Thoracic aorta endothelial cell (primary cell): ENCODE data around the gene CDH24. TPM values are rescaled to one million over a fixed set of nuclear protein-coding genes. Genes with fewer than 3 reads are reported as not detected.

Experiments used
- total RNA-seq: library from RNA; depleted of rRNA; stranded (reverse); fragments of >200 nt; gene quantifications from 2 replicates; pipeline ENCODE4 v1.2.3, GENCODE V29; 2012

CDH24 gene, protein sequence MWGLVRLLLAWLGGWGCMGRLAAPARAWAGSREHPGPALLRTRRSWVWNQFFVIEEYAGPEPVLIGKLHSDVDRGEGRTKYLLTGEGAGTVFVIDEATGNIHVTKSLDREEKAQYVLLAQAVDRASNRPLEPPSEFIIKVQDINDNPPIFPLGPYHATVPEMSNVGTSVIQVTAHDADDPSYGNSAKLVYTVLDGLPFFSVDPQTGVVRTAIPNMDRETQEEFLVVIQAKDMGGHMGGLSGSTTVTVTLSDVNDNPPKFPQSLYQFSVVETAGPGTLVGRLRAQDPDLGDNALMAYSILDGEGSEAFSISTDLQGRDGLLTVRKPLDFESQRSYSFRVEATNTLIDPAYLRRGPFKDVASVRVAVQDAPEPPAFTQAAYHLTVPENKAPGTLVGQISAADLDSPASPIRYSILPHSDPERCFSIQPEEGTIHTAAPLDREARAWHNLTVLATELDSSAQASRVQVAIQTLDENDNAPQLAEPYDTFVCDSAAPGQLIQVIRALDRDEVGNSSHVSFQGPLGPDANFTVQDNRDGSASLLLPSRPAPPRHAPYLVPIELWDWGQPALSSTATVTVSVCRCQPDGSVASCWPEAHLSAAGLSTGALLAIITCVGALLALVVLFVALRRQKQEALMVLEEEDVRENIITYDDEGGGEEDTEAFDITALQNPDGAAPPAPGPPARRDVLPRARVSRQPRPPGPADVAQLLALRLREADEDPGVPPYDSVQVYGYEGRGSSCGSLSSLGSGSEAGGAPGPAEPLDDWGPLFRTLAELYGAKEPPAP
- 8.9 and 9.8 TPM in 2 replicates for total RNA-seq

DNA sequence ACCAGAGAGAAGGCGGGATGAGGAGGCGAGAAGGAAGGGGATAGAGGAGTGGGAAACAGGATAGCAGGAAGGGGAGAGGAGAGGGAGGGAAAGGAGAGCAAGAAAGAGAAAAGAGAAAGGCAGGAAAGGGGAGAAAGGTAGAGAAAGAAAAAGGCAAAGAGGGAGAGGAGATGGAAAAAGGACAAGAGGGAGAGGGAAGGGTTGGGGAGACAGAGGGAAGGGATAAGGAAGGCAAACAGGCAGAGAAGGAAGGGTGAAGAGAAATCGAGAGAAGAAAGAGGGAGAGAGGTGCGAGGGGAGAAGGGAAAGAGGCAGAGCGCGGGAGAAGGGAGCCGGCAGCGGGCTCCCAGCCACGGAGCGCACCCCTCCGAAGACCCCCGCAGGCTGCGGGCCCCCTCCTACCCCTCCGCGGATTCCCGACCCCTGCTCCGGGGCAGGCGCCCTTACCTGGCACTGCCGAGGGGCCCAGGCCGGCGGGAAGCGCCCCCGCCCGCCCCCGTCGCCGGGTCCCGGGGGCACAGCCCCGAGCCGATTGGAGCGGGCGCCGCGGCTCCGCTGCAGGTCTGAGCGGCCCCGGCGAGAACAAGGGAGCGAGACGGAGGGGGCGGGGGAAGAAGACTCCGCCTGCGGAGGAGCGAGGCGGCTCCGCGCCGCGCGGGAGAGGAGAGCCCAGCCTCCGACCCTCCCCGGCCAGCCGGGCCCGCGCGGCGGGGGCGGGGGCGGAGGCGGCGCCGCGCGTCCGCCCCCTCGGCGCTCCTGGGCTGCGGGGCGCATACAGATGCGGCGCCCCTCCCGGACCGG is at the start of gene CDH24:
TSS of gene CDH24 (minus strand) at position 565 of the 801 bp plus-strand sequence. CDS start 1,787 bp downstream, outside the sequence.

GRCh38 chr14:23104591-23105347 is 47.4 kb upstream of the CDH24 start, which contains the start of gene CIROP:
Gene CIROP (minus strand): TSS chr14:23104989. CDS start chr14:23104920, 69 bp downstream.

DNA sequence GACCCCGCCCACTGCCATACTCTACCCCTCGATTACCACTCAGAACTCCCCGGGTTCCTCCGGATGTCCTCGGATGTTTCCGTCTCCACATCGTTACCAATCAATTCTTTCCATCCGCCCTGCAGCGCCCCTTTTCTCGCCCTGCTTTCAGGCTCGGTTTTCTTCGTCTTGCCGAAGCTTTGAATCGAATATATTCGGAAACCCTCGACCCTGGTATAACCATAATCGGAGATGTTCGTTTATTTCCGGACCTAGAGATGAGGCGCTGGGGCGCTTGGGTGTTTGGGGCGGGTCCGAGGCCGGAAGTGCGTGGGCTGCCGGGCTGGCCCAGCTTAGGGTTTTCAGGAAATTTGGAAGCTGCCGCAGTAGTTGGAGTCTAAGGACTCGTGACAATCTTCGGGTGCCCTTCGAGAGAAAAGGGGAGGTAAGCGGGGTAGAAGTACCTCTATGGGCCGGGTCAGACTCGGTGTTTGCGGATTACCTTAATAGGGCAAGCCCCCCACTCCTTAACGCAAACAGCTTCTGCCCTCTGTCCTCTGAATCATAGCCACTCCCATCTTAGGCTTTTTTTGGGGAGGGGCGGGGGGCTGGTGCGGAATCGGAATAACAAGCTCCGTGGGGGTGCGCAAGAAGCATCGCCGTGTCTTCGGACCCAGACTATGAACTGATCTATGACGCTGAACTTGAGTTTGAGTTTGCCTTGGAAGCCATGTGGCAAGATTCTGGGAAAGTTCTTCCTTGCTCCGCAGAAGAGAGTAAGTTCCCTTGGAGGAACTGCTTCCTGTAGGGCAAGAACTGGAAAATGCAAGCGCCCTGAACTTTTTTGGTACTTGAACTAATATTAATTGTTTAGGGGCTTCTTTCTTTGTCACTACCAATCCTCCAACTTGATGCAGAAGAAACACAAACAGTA is 38.1 kb upstream of the CDH24 start, which contains the start of gene C14orf119:
TSS of gene C14orf119 (plus strand) at position 310 of the 913 bp plus-strand sequence. CDS start 2,154 bp downstream, outside the sequence.

GRCh38 chr14:23094666-23095195 is 37.4 kb upstream of the CDH24 start, which contains the start of gene ACIN1:
Gene ACIN1 (minus strand): TSS chr14:23095136. CDS start chr14:23095112, 24 bp downstream.

DNA sequence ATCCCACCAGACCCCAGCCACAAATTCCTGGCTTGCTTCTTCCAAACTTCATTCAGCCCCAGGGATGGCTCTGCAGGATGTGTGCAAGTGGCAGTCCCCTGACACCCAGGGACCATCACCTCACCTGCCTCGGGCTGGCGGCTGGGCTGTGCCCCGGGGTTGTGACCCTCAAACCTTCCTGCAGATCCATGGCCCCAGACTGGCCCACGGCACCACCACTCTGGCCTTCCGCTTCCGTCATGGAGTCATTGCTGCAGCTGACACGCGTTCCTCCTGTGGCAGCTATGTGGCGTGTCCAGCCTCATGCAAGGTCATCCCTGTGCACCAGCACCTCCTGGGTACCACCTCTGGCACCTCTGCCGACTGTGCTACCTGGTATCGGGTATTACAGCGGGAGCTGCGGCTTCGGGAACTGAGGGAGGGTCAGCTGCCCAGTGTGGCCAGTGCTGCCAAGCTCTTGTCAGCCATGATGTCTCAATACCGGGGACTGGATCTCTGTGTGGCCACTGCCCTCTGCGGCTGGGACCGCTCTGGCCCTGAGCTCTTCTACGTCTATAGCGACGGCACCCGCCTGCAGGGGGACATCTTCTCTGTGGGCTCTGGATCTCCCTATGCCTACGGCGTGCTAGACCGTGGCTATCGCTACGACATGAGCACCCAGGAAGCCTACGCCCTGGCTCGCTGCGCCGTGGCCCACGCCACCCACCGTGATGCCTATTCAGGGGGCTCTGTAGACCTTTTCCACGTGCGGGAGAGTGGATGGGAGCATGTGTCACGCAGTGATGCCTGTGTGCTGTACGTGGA is 15.0 kb downstream of the CDH24 start, which contains the start of gene PSMB11:
TSS of gene PSMB11 (plus strand) at position 51 of the 804 bp plus-strand sequence. CDS start at position 65, 14 bp downstream.

DNA sequence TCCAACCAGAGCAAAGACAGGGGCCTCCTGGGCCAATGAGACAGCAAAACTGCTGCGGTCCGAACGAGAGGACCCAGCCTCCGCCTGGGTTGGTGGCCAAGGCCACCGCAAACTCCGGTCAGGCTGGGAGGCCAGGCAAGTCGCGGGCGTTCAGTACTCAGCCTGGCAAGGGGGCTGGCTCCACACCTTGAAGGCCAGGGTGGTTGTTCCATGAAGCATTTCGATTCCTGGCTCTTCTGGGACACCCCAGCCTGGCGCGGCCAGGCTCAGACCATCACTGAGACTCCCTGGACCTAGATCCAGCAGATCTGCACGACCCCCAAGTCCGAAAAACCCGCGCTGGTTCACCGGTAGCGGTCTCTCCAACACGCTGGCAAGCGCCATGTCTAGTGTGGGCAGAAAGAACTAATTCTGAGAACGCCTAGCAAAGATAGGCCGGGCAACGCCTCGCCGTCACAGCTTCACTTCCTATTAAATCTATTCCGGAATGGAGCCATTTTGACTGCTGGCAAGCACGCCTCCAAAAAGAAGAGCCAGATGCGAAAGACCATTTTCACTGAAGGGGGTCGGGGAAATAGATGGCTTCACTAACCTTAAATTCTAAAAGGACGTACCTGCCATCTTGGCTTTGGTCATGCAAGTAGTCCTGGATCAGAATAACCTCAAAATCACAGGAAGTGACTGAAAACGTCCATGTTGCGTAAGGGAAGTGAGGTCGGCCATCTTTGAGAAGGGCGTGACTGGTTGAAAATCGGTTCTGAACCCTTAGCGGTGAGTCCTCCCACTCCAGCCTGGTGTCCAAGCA is 22.6 kb downstream of the CDH24 start, which contains the start of gene PSMB5:
TSS of gene PSMB5 (minus strand) at position 403 of the 805 bp plus-strand sequence. CDS start at position 384, 19 bp downstream.

GRCh38 chr14:23009939-23010726 is 47.2 kb downstream of the CDH24 start, which contains the start of gene C14orf93:
Gene C14orf93 (minus strand): TSS chr14:23010143. CDS start chr14:22999023, 11,120 bp downstream.

Other genes starting within 250 kb of the CDH24 start
- 14.7 and 20.9 TPM in 2 replicates for gene SLC7A7, start 242.1 kb downstream of the CDH24 start, total RNA-seq
- gene MRPL52, start 227.6 kb downstream of the CDH24 start, total RNA-seq: 56.9 and 73.1 TPM in 2 replicates
- gene MMP14, start 220.9 kb downstream of the CDH24 start, total RNA-seq: 261 and 318 TPM in 2 replicates
- gene LRP10, start 185.8 kb downstream of the CDH24 start, total RNA-seq: 94.7 and 101 TPM in 2 replicates
- 0.13 TPM in 1 of 2 replicates, not detected in the other for gene REM2, start 174.3 kb downstream of the CDH24 start, total RNA-seq
- gene RBM23, start 138.4 kb downstream of the CDH24 start, total RNA-seq: 96.0 and 99.1 TPM in 2 replicates
- gene PRMT5, start 128.1 kb downstream of the CDH24 start, total RNA-seq: 60.6 and 70.9 TPM in 2 replicates
- 49.6 and 55.0 TPM in 2 replicates for gene HAUS4, start 100.4 kb downstream of the CDH24 start, total RNA-seq
- gene AJUBA, start 75.0 kb downstream of the CDH24 start, total RNA-seq: 39.9 and 52.0 TPM in 2 replicates
- gene C14orf93, start 47.4 kb downstream of the CDH24 start, total RNA-seq: 3.6 and 4.9 TPM in 2 replicates
- 225 TPM in 2 replicates for gene PSMB5, start 22.6 kb downstream of the CDH24 start, total RNA-seq
- gene PSMB11, start 15.3 kb downstream of the CDH24 start, total RNA-seq: not detected in 2 replicates
- gene ACIN1, start 37.6 kb upstream of the CDH24 start, total RNA-seq: 126 and 134 TPM in 2 replicates
- 41.9 and 45.7 TPM in 2 replicates for gene C14orf119, start 38.0 kb upstream of the CDH24 start, total RNA-seq
- gene CIROP, start 47.5 kb upstream of the CDH24 start, total RNA-seq: not detected in 2 replicates
- gene CEBPE, start 61.7 kb upstream of the CDH24 start, total RNA-seq: not detected in 2 replicates
- 1.1 and 2.4 TPM in 2 replicates for gene SLC7A8, start 126.1 kb upstream of the CDH24 start, total RNA-seq
- not detected in 2 replicates for gene RNF212B, start 180.4 kb upstream of the CDH24 start, total RNA-seq
- 5.9 and 9.8 TPM in 2 replicates for gene HOMEZ, start 228.6 kb upstream of the CDH24 start, total RNA-seq
- 3.7 and 4.7 TPM in 2 replicates for gene PPP1R3E, start 245.3 kb upstream of the CDH24 start, total RNA-seq
- 18.5 and 22.2 TPM in 2 replicates for gene BCL2L2, start 249.3 kb upstream of the CDH24 start, total RNA-seq